ENCODE results near the gene HMGXB4. TPM values are rescaled to one million over a fixed set of nuclear protein-coding genes. Genes with fewer than 3 reads are reported as not detected.

The HMGXB4 gene
- total and polyA plus RNA-seq, 2 of the 4 experiments (the other 2 are of a cell fraction), result 11.8 to 18.5 TPM

DNA sequence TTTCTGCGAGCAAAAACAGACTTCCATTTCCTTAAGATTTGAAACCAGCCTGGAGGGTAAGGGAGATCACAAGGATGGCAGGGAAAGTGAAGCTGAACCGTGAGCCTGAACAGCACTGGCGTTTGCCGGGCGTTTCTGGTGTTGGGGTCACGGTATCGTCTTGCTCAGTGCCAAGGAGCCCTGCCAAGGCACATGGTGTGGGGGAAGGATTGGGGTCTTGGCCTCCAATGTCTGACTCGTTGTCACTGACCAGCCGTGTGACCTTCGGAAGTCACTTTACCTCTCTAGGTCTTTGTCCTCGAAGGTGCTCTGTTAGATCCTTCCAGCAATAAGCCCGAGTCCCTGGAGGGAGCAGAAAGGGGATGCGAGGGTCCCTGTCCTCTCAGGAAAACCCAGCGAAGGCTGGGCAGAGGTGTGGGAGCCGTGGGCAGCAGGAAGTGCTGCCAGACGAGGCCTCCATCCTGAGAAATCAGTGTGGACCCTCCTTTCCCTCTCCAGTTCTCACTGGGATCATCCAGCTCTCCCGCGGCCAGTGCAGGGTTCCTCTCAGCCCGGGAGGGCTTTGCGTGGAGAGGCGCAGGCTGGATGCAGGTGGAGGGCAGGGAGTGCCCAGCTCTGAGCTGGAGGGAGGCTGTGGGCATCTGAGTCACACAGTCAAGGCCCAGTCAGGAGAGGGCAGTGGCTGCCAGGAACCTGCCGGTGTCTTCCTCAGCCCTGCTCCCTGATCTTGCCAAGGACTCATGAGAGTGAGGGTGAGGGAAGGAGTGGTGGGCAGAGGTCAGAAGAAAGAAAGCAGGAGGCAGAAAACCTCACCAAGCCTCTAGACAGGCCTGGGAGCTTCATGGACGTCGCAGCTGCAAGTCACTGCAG lies 61.3 kb downstream of the HMGXB4 start:
- H3K27me3 ChIP-seq (ENCODE audit: control insufficient read depth, insufficient read depth, low read length), result no peaks in the 10 kb centered on the region
- no peak overlapping the region for H3K4me2 ChIP-seq (ENCODE audit: low read depth, low read length)
- ATAC-seq (ENCODE audit: low read depth) (no peak), DNase-seq (no peak)
- H3K9me1 ChIP-seq (ENCODE audit: insufficient read depth, low read length), result peaks cover 12% of the 10 kb centered on the region; the same call in 1 of the 2 replicates
- H4K91ac ChIP-seq (ENCODE audit: insufficient read depth, low read depth, low read length), result no peak overlapping the region
- H3K9me3 ChIP-seq (ENCODE audit: control insufficient read depth, insufficient read depth, low read length), result no peaks in the 10 kb centered on the region
- ChIA-PET POLR2A (ENCODE audit: unreplicated experiment) (no interaction called here), CTCF (no interaction called here)
- WGBS, 2 experiments (ENCODE audit: extremely low coverage in 2 of 2, insufficient read length in 1 of 2), result 96% methylated on average over 8 of the region's 24 CpGs; no CpG with 5 or more reads in 1 of the 2 experiments
- H3K4me3 ChIP-seq (ENCODE audit: insufficient read depth, low read depth, low read length), result no peak overlapping the region
- peaks cover 3% of the 10 kb centered on the region for H3K4me1 ChIP-seq (ENCODE audit: control insufficient read depth, insufficient read depth, low read length)
- peaks cover 56% of the 10 kb centered on the region for H4K20me1 ChIP-seq (ENCODE audit: insufficient read depth, low read length)
- no peak overlapping the region for H4K5ac ChIP-seq (ENCODE audit: low read depth, low read length)
- peaks cover 13 to 64% of the 10 kb centered on the region in 2 experiments; a peak in 3 of 4 replicates for H3K79me1 ChIP-seq (ENCODE audit: low read depth in 1 of 2, low read length in 2 of 2)
- no peak overlapping the region for H3K18ac ChIP-seq (ENCODE audit: low read depth, low read length)
- H2BK5ac ChIP-seq (ENCODE audit: low read depth, low read length, poor library complexity, severe bottlenecking), result no peak overlapping the region
- H3K27ac ChIP-seq (ENCODE audit: insufficient read depth, low read length), result no peak overlapping the region
- H3K9ac ChIP-seq (ENCODE audit: low read depth, low read length), result no peak overlapping the region
- no TSS peak for BruUV-seq (replicated peaks)
- H3K4ac ChIP-seq (ENCODE audit: low read depth, low read length), result no peak overlapping the region
- dilution Hi-C loops (cut with HindIII; ENCODE audit: low sequenced_read_pairs, unreplicated experiment) (no loop called here), intact Hi-C loops (cut with micrococcal nuclease) (no loop called here), in situ Hi-C loops (cut with MboI; ENCODE audit: low sequenced_read_pairs) (loop anchor here (25.0 kb wide), 1 partner anchor 1194 kb away; the partner anchor contains the start of gene FOXRED2)
- no peak for TF ChIP-seq SMC3 (IDR thresholded peaks at IDR 0.05; ENCODE audit: low read depth, low read length)
- TF ChIP-seq RFX5 (IDR thresholded peaks at IDR 0.05; ENCODE audit: low read depth, low read length), result no peak
- TF ChIP-seq MAFK (IDR thresholded peaks at IDR 0.05; ENCODE audit: low read depth, low read length), result no peak
- TF ChIP-seq NFE2L2 (IDR thresholded peaks at IDR 0.05; ENCODE audit: low read depth, low read length), result no peak
- TF ChIP-seq, protein P1, sequence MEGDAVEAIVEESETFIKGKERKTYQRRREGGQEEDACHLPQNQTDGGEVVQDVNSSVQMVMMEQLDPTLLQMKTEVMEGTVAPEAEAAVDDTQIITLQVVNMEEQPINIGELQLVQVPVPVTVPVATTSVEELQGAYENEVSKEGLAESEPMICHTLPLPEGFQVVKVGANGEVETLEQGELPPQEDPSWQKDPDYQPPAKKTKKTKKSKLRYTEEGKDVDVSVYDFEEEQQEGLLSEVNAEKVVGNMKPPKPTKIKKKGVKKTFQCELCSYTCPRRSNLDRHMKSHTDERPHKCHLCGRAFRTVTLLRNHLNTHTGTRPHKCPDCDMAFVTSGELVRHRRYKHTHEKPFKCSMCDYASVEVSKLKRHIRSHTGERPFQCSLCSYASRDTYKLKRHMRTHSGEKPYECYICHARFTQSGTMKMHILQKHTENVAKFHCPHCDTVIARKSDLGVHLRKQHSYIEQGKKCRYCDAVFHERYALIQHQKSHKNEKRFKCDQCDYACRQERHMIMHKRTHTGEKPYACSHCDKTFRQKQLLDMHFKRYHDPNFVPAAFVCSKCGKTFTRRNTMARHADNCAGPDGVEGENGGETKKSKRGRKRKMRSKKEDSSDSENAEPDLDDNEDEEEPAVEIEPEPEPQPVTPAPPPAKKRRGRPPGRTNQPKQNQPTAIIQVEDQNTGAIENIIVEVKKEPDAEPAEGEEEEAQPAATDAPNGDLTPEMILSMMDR (conservative IDR thresholded peaks at IDR 0.05; ENCODE audit: low read depth, low read length), result no peak
- no peak for TF ChIP-seq BHLHE40 (IDR thresholded peaks at IDR 0.05; ENCODE audit: low read depth, low read length)
- TF ChIP-seq POLR2A (IDR thresholded peaks at IDR 0.05; ENCODE audit: low read depth, low read length), result no peak
- TF ChIP-seq MXI1 (IDR thresholded peaks at IDR 0.05; ENCODE audit: borderline replicate concordance, low read depth, low read length), result no peak
- TF ChIP-seq MAZ (IDR thresholded peaks at IDR 0.05; ENCODE audit: borderline replicate concordance, low read depth, low read length), result no peak
- peaks cover 48% of the 10 kb centered on the region for H3K36me3 ChIP-seq (ENCODE audit: control insufficient read depth, insufficient read depth, low read length)
- H2AK9ac ChIP-seq (replicated peaks; ENCODE audit: low read depth, low read length, poor library complexity), result no peak overlapping the region
- no peak overlapping the region for H2AK5ac ChIP-seq (ENCODE audit: low read depth, low read length)
- no peak overlapping the region for H2BK15ac ChIP-seq (ENCODE audit: low read depth, low read length)
- H2AFZ ChIP-seq (replicated peaks; ENCODE audit: low read length, poor library complexity), result no peak overlapping the region
- H4K8ac ChIP-seq (ENCODE audit: low read depth in 2 of 2, low read length in 2 of 2), result no peak overlapping the region
- H3K14ac ChIP-seq (replicated peaks; ENCODE audit: low read depth, low read length), result no peak overlapping the region
- no peak overlapping the region for H3K56ac ChIP-seq (ENCODE audit: extremely low read depth, insufficient read depth, low read length)
- no peak overlapping the region for H2BK20ac ChIP-seq (ENCODE audit: low read depth, low read length)
- no peak overlapping the region for H2BK120ac ChIP-seq (ENCODE audit: low read depth, low read length)
- no peak overlapping the region for H3K23ac ChIP-seq (ENCODE audit: low read depth, low read length)

Data from IMR-90 (cell line).